ENCODE measurements around the gene SLC6A7. TPM values are rescaled to one million over a fixed set of nuclear protein-coding genes. Genes with fewer than 3 reads are reported as not detected.

SLC6A7 gene
- total RNA-seq, 1 donor from 2014 or later: not detected

DNA sequence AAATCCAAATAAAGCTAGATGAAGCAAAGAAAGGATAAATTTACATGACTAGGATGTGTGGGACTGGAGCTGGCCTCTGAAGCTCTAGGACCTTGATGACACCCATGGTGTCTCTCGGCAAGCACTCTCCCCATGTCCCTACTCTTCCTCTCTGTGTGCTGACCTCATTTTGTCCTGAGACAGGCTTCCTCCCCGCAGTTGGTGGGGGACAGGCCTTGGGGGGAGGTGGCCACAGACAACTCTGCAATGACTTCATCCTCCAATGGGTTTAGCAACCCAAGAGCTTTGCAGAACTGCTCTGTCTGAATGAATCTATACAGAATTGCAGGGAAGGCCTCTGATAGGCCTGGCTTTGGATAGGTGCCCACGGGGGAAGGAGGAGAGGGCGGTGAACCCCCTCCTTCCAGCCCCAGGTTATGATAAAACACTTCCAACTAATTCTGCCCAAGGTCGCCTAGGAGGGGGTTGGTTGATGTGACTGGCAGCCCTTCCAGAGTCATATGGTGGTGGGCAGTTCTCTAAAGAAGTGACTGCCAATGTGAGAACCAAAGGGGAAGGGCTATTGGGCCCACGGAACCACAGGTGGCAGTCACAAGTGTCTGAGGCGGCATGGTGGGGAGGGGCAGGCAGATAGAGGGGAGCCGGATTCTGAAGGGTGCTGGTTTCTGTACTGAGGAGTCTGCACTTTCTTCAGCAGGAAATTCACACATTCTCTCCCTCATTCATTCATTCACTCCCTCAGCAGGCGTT lies 6.0 kb downstream of the SLC6A7 start:
- Mint-ChIP-seq H3K27me3 (ENCODE audit: unreplicated experiment) (peaks cover 18% of the 10 kb centered on the region), H3K27ac (ENCODE audit: unreplicated experiment) (no peak overlapping the region), H3K4me3 (ENCODE audit: unreplicated experiment) (no peak overlapping the region), H3K36me3 (ENCODE audit: unreplicated experiment) (peaks cover 9% of the 10 kb centered on the region), H3K9me3 (ENCODE audit: unreplicated experiment) (peaks cover 7% of the 10 kb centered on the region), H3K4me1 (ENCODE audit: low read depth, unreplicated experiment) (peaks cover 3% of the 10 kb centered on the region)
- no peak for DNase-seq
- TF ChIP-seq, protein P1, sequence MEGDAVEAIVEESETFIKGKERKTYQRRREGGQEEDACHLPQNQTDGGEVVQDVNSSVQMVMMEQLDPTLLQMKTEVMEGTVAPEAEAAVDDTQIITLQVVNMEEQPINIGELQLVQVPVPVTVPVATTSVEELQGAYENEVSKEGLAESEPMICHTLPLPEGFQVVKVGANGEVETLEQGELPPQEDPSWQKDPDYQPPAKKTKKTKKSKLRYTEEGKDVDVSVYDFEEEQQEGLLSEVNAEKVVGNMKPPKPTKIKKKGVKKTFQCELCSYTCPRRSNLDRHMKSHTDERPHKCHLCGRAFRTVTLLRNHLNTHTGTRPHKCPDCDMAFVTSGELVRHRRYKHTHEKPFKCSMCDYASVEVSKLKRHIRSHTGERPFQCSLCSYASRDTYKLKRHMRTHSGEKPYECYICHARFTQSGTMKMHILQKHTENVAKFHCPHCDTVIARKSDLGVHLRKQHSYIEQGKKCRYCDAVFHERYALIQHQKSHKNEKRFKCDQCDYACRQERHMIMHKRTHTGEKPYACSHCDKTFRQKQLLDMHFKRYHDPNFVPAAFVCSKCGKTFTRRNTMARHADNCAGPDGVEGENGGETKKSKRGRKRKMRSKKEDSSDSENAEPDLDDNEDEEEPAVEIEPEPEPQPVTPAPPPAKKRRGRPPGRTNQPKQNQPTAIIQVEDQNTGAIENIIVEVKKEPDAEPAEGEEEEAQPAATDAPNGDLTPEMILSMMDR (IDR thresholded peaks at IDR 0.05; ENCODE audit: partially characterized antibody, unreplicated experiment): no peak

DNA sequence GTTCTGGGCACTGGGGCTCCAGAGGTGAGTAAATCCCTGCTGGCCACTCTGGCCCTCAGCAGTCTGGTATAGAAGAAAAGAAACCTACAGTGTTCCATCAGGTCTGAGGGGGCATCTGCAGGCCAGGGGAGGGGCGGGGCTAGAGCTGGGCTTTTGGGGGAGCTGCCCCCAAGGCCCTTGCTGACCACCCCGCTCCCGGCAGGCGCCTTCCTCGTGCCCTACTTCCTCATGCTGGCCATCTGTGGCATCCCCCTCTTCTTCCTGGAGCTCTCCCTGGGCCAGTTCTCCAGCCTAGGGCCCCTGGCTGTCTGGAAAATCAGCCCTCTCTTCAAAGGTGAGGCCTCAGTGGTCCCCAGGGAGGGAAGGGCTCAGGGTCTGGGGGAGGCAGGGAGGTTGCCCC lies 6.7 kb downstream of the SLC6A7 start:
- peaks cover 9% of the 10 kb centered on the region for H3K36me3 Mint-ChIP-seq (ENCODE audit: unreplicated experiment)
- no peak for DNase-seq
- H3K27ac Mint-ChIP-seq (ENCODE audit: unreplicated experiment): no peak overlapping the region
- H3K27me3 Mint-ChIP-seq (ENCODE audit: unreplicated experiment): peaks cover 17% of the 10 kb centered on the region
- H3K4me3 Mint-ChIP-seq (ENCODE audit: unreplicated experiment): no peak overlapping the region
- H3K9me3 Mint-ChIP-seq (ENCODE audit: unreplicated experiment): peaks cover 7% of the 10 kb centered on the region
- TF ChIP-seq, protein P1 (IDR thresholded peaks at IDR 0.05; ENCODE audit: partially characterized antibody, unreplicated experiment): no peak
- H3K4me1 Mint-ChIP-seq (ENCODE audit: low read depth, unreplicated experiment): peaks cover 3% of the 10 kb centered on the region

DNA sequence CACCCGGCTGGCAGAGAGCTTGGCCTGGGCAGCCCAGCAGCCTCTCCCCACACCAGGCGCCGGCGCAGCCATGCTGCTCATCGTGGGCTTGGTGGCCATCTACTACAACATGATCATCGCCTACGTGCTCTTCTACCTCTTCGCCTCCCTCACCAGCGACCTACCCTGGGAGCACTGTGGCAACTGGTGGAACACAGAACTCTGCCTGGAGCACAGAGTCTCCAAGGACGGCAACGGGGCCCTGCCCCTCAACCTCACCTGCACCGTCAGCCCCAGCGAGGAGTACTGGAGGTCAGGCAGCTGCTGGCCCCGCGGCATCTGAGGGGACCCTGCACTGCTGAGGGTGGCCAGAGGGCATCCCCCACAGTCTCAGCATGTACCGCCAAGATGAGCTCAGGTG lies 7.1 kb downstream of the SLC6A7 start:
- H3K4me1 Mint-ChIP-seq (ENCODE audit: low read depth, unreplicated experiment): peaks cover 3% of the 10 kb centered on the region
- H3K27ac Mint-ChIP-seq (ENCODE audit: unreplicated experiment): no peak overlapping the region
- H3K9me3 Mint-ChIP-seq (ENCODE audit: unreplicated experiment): peaks cover 7% of the 10 kb centered on the region
- H3K36me3 Mint-ChIP-seq (ENCODE audit: unreplicated experiment): peaks cover 9% of the 10 kb centered on the region
- no peak for DNase-seq
- H3K27me3 Mint-ChIP-seq (ENCODE audit: unreplicated experiment): peaks cover 12% of the 10 kb centered on the region
- no peak overlapping the region for H3K4me3 Mint-ChIP-seq (ENCODE audit: unreplicated experiment)
- TF ChIP-seq, protein P1 (IDR thresholded peaks at IDR 0.05; ENCODE audit: partially characterized antibody, unreplicated experiment): no peak

DNA sequence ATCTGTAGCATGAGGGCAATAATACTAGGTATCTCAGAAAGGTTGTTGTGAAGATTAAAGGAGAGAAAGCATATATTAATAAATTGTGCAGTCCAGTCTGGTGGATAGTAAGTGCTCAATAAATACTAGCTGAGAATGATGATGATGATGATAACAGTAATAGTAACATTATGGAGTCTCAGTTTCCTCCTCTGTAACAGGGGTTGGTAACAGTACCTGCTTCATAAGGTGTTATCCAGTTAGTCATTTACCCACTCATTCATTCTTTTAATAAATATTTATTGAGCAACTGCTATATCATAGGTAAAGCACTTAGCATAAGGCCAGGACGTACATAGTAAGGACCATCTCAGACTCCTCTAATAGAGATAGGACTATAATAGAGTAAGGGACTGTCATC lies 7.6 kb downstream of the SLC6A7 start:
- H3K27ac Mint-ChIP-seq (ENCODE audit: unreplicated experiment): no peak overlapping the region
- H3K4me3 Mint-ChIP-seq (ENCODE audit: unreplicated experiment): no peak overlapping the region
- no peak for DNase-seq
- H3K27me3 Mint-ChIP-seq (ENCODE audit: unreplicated experiment): peaks cover 10% of the 10 kb centered on the region
- H3K36me3 Mint-ChIP-seq (ENCODE audit: unreplicated experiment): peaks cover 9% of the 10 kb centered on the region
- TF ChIP-seq, protein P1 (IDR thresholded peaks at IDR 0.05; ENCODE audit: partially characterized antibody, unreplicated experiment): no peak
- peaks cover 3% of the 10 kb centered on the region for H3K4me1 Mint-ChIP-seq (ENCODE audit: low read depth, unreplicated experiment)
- H3K9me3 Mint-ChIP-seq (ENCODE audit: unreplicated experiment): peaks cover 7% of the 10 kb centered on the region

DNA sequence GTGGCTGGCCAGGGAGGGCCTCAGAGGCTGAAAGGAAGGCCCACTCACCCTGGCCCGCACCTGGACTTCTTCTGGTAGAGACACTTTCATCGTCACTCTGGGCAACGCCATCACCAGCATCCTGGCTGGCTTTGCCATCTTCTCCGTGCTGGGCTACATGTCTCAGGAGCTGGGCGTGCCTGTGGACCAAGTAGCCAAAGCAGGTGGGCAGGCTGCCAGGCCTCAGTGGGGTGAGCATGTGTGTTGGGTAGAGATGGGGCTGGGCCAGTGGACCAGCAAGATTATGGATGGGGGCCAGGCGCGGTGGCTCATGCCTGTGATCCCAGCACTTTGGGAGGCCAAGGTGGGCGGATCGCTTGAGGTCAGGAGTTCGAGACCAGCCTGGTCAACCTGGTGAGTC lies 12.6 kb downstream of the SLC6A7 start:
- Mint-ChIP-seq H3K4me1 (ENCODE audit: low read depth, unreplicated experiment) (no peaks in the 10 kb centered on the region), H3K4me3 (ENCODE audit: unreplicated experiment) (no peak overlapping the region), H3K27me3 (ENCODE audit: unreplicated experiment) (peaks cover 4% of the 10 kb centered on the region), H3K27ac (ENCODE audit: unreplicated experiment) (no peak overlapping the region), H3K9me3 (ENCODE audit: unreplicated experiment) (peaks cover 3% of the 10 kb centered on the region), H3K36me3 (ENCODE audit: unreplicated experiment) (no peaks in the 10 kb centered on the region)
- TF ChIP-seq, protein P1 (IDR thresholded peaks at IDR 0.05; ENCODE audit: partially characterized antibody, unreplicated experiment): no peak
- no peak for DNase-seq
